ENCODE results near the gene DLX3. TPM values are rescaled to one million over a fixed set of nuclear protein-coding genes. Genes with fewer than 3 reads are reported as not detected.

Gene DLX3
- total RNA-seq, 2 experiments from 2014 or later, result not detected

DNA sequence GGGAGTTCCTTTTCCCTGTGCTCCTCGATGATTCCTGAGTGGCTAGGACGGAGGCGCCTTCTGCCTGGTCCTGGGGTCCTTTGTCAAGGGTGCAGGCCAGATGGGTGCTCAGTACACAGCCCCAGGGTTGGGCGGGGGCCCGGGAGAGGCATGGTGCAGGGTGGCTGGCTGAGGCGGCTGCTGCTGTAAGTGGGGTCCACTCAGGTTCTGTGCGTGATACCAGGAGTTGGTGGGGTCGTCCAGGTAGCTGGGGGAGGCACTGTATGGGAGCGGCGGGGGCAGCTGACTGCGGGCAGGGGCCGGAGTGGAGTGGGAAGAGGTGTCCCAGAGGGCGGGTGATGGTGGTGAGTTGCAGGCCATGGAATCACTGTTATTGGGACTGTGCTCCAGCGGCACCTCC is 3.6 kb downstream of the DLX3 start:
- H3K4me2 ChIP-seq (ENCODE audit: low read length), result no peak overlapping the region
- no TSS peak for BruUV-seq (replicated peaks)
- ChIA-PET CTCF (ENCODE audit: unreplicated experiment) (no interaction called here), POLR2A (no interaction called here)
- H3K9me3 ChIP-seq (ENCODE audit: low read length), result no peaks in the 10 kb centered on the region
- no peaks in the 10 kb centered on the region for H3K4me1 ChIP-seq (ENCODE audit: insufficient read depth, low read length, poor library complexity, severe bottlenecking)
- H3K36me3 ChIP-seq (ENCODE audit: insufficient read depth, low read length), result no peaks in the 10 kb centered on the region
- no peaks in the 10 kb centered on the region for H4K20me1 ChIP-seq (ENCODE audit: insufficient read depth, low read length)
- DNase-seq (ENCODE audit: low spot score), result no peak
- intact Hi-C loops (cut with micrococcal nuclease; ENCODE audit: unreplicated experiment), result no loop called here
- no peak for TF ChIP-seq EZH2phosphoT487 (IDR thresholded peaks at IDR 0.05; ENCODE audit: borderline replicate concordance, low read depth, low read length)
- TF ChIP-seq, protein P1, sequence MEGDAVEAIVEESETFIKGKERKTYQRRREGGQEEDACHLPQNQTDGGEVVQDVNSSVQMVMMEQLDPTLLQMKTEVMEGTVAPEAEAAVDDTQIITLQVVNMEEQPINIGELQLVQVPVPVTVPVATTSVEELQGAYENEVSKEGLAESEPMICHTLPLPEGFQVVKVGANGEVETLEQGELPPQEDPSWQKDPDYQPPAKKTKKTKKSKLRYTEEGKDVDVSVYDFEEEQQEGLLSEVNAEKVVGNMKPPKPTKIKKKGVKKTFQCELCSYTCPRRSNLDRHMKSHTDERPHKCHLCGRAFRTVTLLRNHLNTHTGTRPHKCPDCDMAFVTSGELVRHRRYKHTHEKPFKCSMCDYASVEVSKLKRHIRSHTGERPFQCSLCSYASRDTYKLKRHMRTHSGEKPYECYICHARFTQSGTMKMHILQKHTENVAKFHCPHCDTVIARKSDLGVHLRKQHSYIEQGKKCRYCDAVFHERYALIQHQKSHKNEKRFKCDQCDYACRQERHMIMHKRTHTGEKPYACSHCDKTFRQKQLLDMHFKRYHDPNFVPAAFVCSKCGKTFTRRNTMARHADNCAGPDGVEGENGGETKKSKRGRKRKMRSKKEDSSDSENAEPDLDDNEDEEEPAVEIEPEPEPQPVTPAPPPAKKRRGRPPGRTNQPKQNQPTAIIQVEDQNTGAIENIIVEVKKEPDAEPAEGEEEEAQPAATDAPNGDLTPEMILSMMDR (conservative IDR thresholded peaks at IDR 0.05; ENCODE audit: low read length), result no peak
- no peaks in the 10 kb centered on the region for H3K9me2 ChIP-seq (ENCODE audit: insufficient read depth, low read length)
- H3K4me3 ChIP-seq (ENCODE audit: low read depth, low read length, poor library complexity, severe bottlenecking), result no peak overlapping the region
- H3K79me2 ChIP-seq (ENCODE audit: insufficient read depth, low read depth, low read length), result no peaks in the 10 kb centered on the region
- H3K27ac ChIP-seq (ENCODE audit: low read depth, low read length, poor library complexity, severe bottlenecking), result no peak overlapping the region
- H2AFZ ChIP-seq (ENCODE audit: low read length), result no peak overlapping the region

DNA sequence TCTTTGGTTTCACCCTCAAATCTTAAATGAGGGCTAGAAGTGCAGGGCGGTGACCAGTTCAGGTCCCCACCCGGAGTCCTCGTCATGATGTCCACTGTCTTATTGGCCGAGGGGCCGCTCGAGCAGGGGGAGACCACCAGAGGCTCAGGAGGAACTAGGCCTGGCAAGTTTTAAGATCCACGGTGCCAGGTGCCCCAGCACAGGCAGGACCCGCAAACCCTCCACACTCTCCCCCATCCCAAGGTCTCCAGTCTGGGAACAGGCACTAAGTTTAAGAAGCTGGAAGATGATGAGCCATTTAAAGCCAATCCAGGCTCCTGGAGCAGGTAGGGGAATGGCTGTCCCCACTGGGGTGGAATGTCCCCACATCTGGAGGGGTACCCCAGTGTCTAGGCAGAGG is 4.1 kb downstream of the DLX3 start:
- H3K9me3 ChIP-seq (ENCODE audit: low read length), result no peaks in the 10 kb centered on the region
- BruUV-seq (replicated peaks), result no TSS peak
- no peak for DNase-seq (ENCODE audit: low spot score)
- H3K27ac ChIP-seq (ENCODE audit: low read depth, low read length, poor library complexity, severe bottlenecking), result no peak overlapping the region
- H3K79me2 ChIP-seq (ENCODE audit: insufficient read depth, low read depth, low read length), result no peaks in the 10 kb centered on the region
- ChIA-PET CTCF (ENCODE audit: unreplicated experiment) (no interaction called here), POLR2A (no interaction called here)
- no peaks in the 10 kb centered on the region for H4K20me1 ChIP-seq (ENCODE audit: insufficient read depth, low read length)
- no peaks in the 10 kb centered on the region for H3K36me3 ChIP-seq (ENCODE audit: insufficient read depth, low read length)
- no peak overlapping the region for H3K4me2 ChIP-seq (ENCODE audit: low read length)
- intact Hi-C loops (cut with micrococcal nuclease; ENCODE audit: unreplicated experiment), result no loop called here
- TF ChIP-seq EZH2phosphoT487 (IDR thresholded peaks at IDR 0.05; ENCODE audit: borderline replicate concordance, low read depth, low read length), result no peak
- TF ChIP-seq, protein P1 (conservative IDR thresholded peaks at IDR 0.05; ENCODE audit: low read length), result no peak
- no peaks in the 10 kb centered on the region for H3K4me1 ChIP-seq (ENCODE audit: insufficient read depth, low read length, poor library complexity, severe bottlenecking)
- no peaks in the 10 kb centered on the region for H3K9me2 ChIP-seq (ENCODE audit: insufficient read depth, low read length)
- no peak overlapping the region for H2AFZ ChIP-seq (ENCODE audit: low read length)
- H3K4me3 ChIP-seq (ENCODE audit: low read depth, low read length, poor library complexity, severe bottlenecking), result no peak overlapping the region

DNA sequence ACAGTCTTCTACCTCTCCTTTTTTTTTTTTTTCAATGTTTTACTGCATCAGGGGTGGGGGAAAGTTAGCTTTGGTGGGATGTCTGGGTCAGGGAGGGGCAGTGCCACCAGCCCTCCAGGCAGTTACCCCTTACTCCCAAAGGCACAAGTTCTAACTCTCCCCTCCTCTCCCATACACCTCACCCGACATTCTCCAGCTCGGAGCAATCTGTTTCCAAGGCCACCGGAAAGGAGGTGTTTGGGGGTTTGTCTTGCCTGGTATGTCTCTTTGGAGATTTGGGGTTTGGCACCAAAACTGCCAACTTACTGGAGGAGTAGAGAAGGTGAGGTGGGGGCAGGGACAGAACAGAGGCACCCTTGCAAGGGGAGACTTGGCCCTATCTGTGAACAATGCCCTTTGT is 4.7 kb downstream of the DLX3 start:
- Histone ChIP-seq H4K20me1 (ENCODE audit: insufficient read depth, low read length) (no peaks in the 10 kb centered on the region), H3K4me3 (ENCODE audit: low read depth, low read length, poor library complexity, severe bottlenecking) (no peak overlapping the region), H2AFZ (ENCODE audit: low read length) (no peak overlapping the region), H3K9me2 (ENCODE audit: insufficient read depth, low read length) (no peaks in the 10 kb centered on the region), H3K79me2 (ENCODE audit: insufficient read depth, low read depth, low read length) (no peaks in the 10 kb centered on the region), H3K36me3 (ENCODE audit: insufficient read depth, low read length) (no peaks in the 10 kb centered on the region), H3K4me1 (ENCODE audit: insufficient read depth, low read length, poor library complexity, severe bottlenecking) (no peaks in the 10 kb centered on the region), H3K4me2 (ENCODE audit: low read length) (no peak overlapping the region), H3K9me3 (ENCODE audit: low read length) (no peaks in the 10 kb centered on the region), H3K27ac (ENCODE audit: low read depth, low read length, poor library complexity, severe bottlenecking) (no peak overlapping the region)
- no peak for DNase-seq (ENCODE audit: low spot score)
- TF ChIP-seq, protein P1 (conservative IDR thresholded peaks at IDR 0.05; ENCODE audit: low read length), result no peak
- no peak for TF ChIP-seq EZH2phosphoT487 (IDR thresholded peaks at IDR 0.05; ENCODE audit: borderline replicate concordance, low read depth, low read length)
- no TSS peak for BruUV-seq (replicated peaks)
- ChIA-PET POLR2A (no interaction called here), CTCF (ENCODE audit: unreplicated experiment) (no interaction called here)
- intact Hi-C loops (cut with micrococcal nuclease; ENCODE audit: unreplicated experiment), result no loop called here
